ENCODE measurements around the gene CAD.

- TF ChIP-seq CTCF (IDR thresholded peaks at IDR 0.05) (no peak), POLR2A (IDR thresholded peaks at IDR 0.05) (no peak), POLR2AphosphoS5 (IDR thresholded peaks at IDR 0.05; ENCODE audit: insufficient read depth in 1 of 2, low read depth in 1 of 2) (no peak)
Measured at GRCh38 chr2:27247893-27248292, 30.7 kb downstream of the CAD start.
